Coronary artery (tissue), 2 donors: ENCODE data around the gene CTIF.

Experiments used
- DNase-seq: peaks from one replicate; pipeline ENCODE4 v3.0.0-alpha.2; 2017; ENCODE audit warnings: low spot score
- H3K27ac ChIP-seq, 2 donors: fragments of 200-600 bp; sonication (generic); one replicate each; pipeline ENCODE4 v1.5.1; 2016 to 2019
- H3K4me3 ChIP-seq: fragments of 200-600 bp; sonication (generic); 2 replicates; pipeline ENCODE4 v1.5.1; 2016; ENCODE audit warnings: mild to moderate bottlenecking, moderate library complexity
- CTCF ChIP-seq: fragments of 200-600 bp; sonication (generic); IDR thresholded peaks from one replicate; pipeline ENCODE4 v1.5.1; 2019; ENCODE audit warnings: antibody characterized with exemption

The CTIF gene

GRCh38 chr18:48580066-48580465 is 41.2 kb downstream of the CTIF start:
- no peak for DNase-seq
- Histone ChIP-seq H3K4me3 (no peak overlapping the region), H3K27ac (peak overlapping the region in 1 of 2 donors; percentile 70)
- TF ChIP-seq CTCF: no peak

- H3K4me3 ChIP-seq: peak overlapping the region; percentile 18
- TF ChIP-seq CTCF: no peak
- DNase-seq: peak; percentile 79
- H3K27ac ChIP-seq: peak overlapping the region in 1 of 2 donors; percentile 70
These were observed 42.0 kb downstream of the CTIF start for GRCh38 chr18:48580782-48581181.

- Histone ChIP-seq H3K27ac (peak overlapping the region in 1 of 2 donors; percentile 76), H3K4me3 (peak overlapping the region; percentile 28)
- no peak for TF ChIP-seq CTCF
- no peak for DNase-seq
These were observed 42.4 kb downstream of the CTIF start for GRCh38 chr18:48581206-48581605.

- Histone ChIP-seq H3K4me3 (peak overlapping the region; percentile 28), H3K27ac (peak overlapping the region in 1 of 2 donors; percentile 76)
- TF ChIP-seq CTCF: no peak
- no peak for DNase-seq
These were observed 43.1 kb downstream of the CTIF start for GRCh38 chr18:48581941-48582340.

GRCh38 chr18:48582946-48583345 is 44.1 kb downstream of the CTIF start:
- no peak for TF ChIP-seq CTCF
- no peak for DNase-seq
- H3K4me3 ChIP-seq: no peak overlapping the region
- H3K27ac ChIP-seq: no peak overlapping the region

- Histone ChIP-seq H3K27ac (peak overlapping the region in 1 of 2 donors; percentile 49), H3K4me3 (no peak overlapping the region)
- TF ChIP-seq CTCF: no peak
- no peak for DNase-seq
These were observed 44.7 kb downstream of the CTIF start for GRCh38 chr18:48583573-48583972.

GRCh38 chr18:48589797-48590519 is 51.1 kb downstream of the CTIF start:
- H3K27ac ChIP-seq: peak overlapping the region; percentile 50 to 70
- DNase-seq: no peak
- no peak for TF ChIP-seq CTCF
- H3K4me3 ChIP-seq: no peak overlapping the region
